Fibroblast of lung (primary cell): ENCODE measurements around the gene MKRN3. TPM values are rescaled to one million over a fixed set of nuclear protein-coding genes. Genes with fewer than 3 reads are reported as not detected.

Experiments used
- DNase-seq, 2 donors: peaks; one replicate each; pipeline versions ENCODE4 v3.0.0 to v3.0.0-alpha.2; 2010; ENCODE audit warnings: low read depth in 2 of 2
- H2AFZ ChIP-seq: 2 replicates; pipeline ENCODE4 v1.5.1; 2012; ENCODE audit warnings: low read length, control low read depth, inconsistent platforms
- H3K27ac ChIP-seq: 2 replicates; pipeline ENCODE4 v1.5.1; 2011; ENCODE audit warnings: low read length, control low read depth; ENCODE audit not compliant: insufficient read depth
- H3K27me3 ChIP-seq: 2 replicates; pipeline ENCODE4 v1.5.1; 2011; ENCODE audit warnings: mild to moderate bottlenecking, low read length; ENCODE audit not compliant: control insufficient read depth, insufficient read depth
- H3K36me3 ChIP-seq: 2 replicates; pipeline ENCODE4 v1.5.1; 2011; ENCODE audit warnings: low read length; ENCODE audit not compliant: control insufficient read depth, insufficient read depth
- H3K4me1 ChIP-seq: 2 replicates; pipeline ENCODE4 v1.5.1; 2011; ENCODE audit warnings: low read length; ENCODE audit not compliant: control insufficient read depth, insufficient read depth; ENCODE audit errors: extremely low read depth
- H3K4me2 ChIP-seq: 2 replicates; pipeline ENCODE4 v1.5.1; 2011; ENCODE audit warnings: low read length, control low read depth; ENCODE audit not compliant: insufficient read depth; ENCODE audit errors: extremely low read depth
- H3K4me3 ChIP-seq, 4 experiments: fragments of 200-600 bp in 1 of 4; sonication (generic) in 1 of 4; replicated peaks in 1 of 4; 2 replicates each; pipeline ENCODE4 v1.5.1; 2011 to 2016; ENCODE audit warnings: low read length in 4 of 4, low read depth in 3 of 4, mild to moderate bottlenecking in 3 of 4, control low read depth in 2 of 4, inconsistent platforms in 1 of 4, mixed read lengths in 1 of 4; ENCODE audit not compliant: insufficient read depth in 1 of 4; ENCODE audit errors: control extremely low read depth in 1 of 4
- H3K79me2 ChIP-seq: 2 replicates; pipeline ENCODE4 v1.5.1; 2012; ENCODE audit warnings: mild to moderate bottlenecking, low read length, inconsistent platforms; ENCODE audit not compliant: control insufficient read depth, insufficient read depth
- H3K9ac ChIP-seq: 2 replicates; pipeline ENCODE4 v1.5.1; 2011; ENCODE audit warnings: mild to moderate bottlenecking, low read length, control low read depth; ENCODE audit not compliant: insufficient read depth
- H3K9me3 ChIP-seq: 2 replicates; pipeline ENCODE4 v1.5.1; 2012; ENCODE audit warnings: low read depth, low read length; ENCODE audit not compliant: control insufficient read depth, insufficient read depth
- H4K20me1 ChIP-seq: 2 replicates; pipeline ENCODE4 v1.5.1; 2011; ENCODE audit warnings: low read length; ENCODE audit not compliant: control insufficient read depth, insufficient read depth; ENCODE audit errors: extremely low read depth
- CTCF ChIP-seq, 2 donors: IDR thresholded peaks in 1 of 2; conservative IDR thresholded peaks in 1 of 2; 1 replicate in 1 of 2; 2 replicates in 1 of 2; pipeline ENCODE4 v1.5.1; 2011 to 2012; ENCODE audit warnings: low read length in 2 of 2, control low read depth in 1 of 2, inconsistent platforms in 1 of 2, low read depth in 1 of 2, mild to moderate bottlenecking in 1 of 2
- EZH2 ChIP-seq: IDR thresholded peaks from 2 replicates; pipeline ENCODE4 v1.5.1; 2012; ENCODE audit warnings: low read length, control low read depth, mild to moderate bottlenecking; ENCODE audit errors: missing control alignments
- polyA plus RNA-seq, 2 donors: library from polyadenylated mRNA; depleted of rRNA in 1 of 2; stranded (reverse) in 1 of 2; unstranded in 1 of 2; fragments of >200 nt; gene quantifications; 2 replicates each; pipeline ENCODE4 v1.2.1, GENCODE V29; 2011 to 2012; ENCODE audit warnings: missing spikeins in 1 of 2
- total RNA-seq: library from RNA; depleted of rRNA; stranded (reverse); fragments of >200 nt; gene quantifications from 2 replicates; pipeline ENCODE4 v1.2.1, GENCODE V29; 2014

Gene MKRN3
- total and polyA plus RNA-seq, 2 donors (not counting 1 experiment from before 2014, with no cell fraction given) = under 0.01 to 0.14 TPM

GRCh38 chr15:23524816-23525215, 40.7 kb upstream of the MKRN3 start:
- Histone ChIP-seq H3K4me1 (no peaks in the 10 kb centered on the region), H2AFZ (no peak overlapping the region), H3K27ac (no peak overlapping the region), H4K20me1 (no peaks in the 10 kb centered on the region), H3K9me3 (no peaks in the 10 kb centered on the region), H3K79me2 (no peaks in the 10 kb centered on the region), H3K36me3 (no peaks in the 10 kb centered on the region), H3K4me2 (no peak overlapping the region), H3K4me3 (no peak overlapping the region), H3K9ac (no peak overlapping the region), H3K27me3 (no peaks in the 10 kb centered on the region)
- TF ChIP-seq CTCF (conservative IDR thresholded peaks at IDR 0.05 in 1 of 2, IDR thresholded peaks at IDR 0.05 in 1 of 2; ENCODE audit: low read depth in 1 of 2, low read length in 2 of 2) (no peak), EZH2 (no peak)
- DNase-seq = no peak

GRCh38 chr15:23529891-23530290, 35.6 kb upstream of the MKRN3 start:
- no peak overlapping the region for H2AFZ ChIP-seq
- no peak for DNase-seq
- no peaks in the 10 kb centered on the region for H3K36me3 ChIP-seq
- H3K4me1 ChIP-seq = no peaks in the 10 kb centered on the region
- TF ChIP-seq CTCF (conservative IDR thresholded peaks at IDR 0.05 in 1 of 2, IDR thresholded peaks at IDR 0.05 in 1 of 2; ENCODE audit: low read depth in 1 of 2, low read length in 2 of 2) (no peak), EZH2 (no peak)
- no peak overlapping the region for H3K9ac ChIP-seq
- H3K27ac ChIP-seq = no peak overlapping the region
- H3K9me3 ChIP-seq = no peaks in the 10 kb centered on the region
- no peaks in the 10 kb centered on the region for H4K20me1 ChIP-seq
- no peaks in the 10 kb centered on the region for H3K79me2 ChIP-seq
- H3K27me3 ChIP-seq = no peaks in the 10 kb centered on the region
- H3K4me3 ChIP-seq = no peak overlapping the region
- no peak overlapping the region for H3K4me2 ChIP-seq

- Histone ChIP-seq H2AFZ (no peak overlapping the region), H3K79me2 (no peaks in the 10 kb centered on the region), H3K4me2 (no peak overlapping the region), H3K27me3 (no peaks in the 10 kb centered on the region), H3K4me3 (no peak overlapping the region), H3K36me3 (no peaks in the 10 kb centered on the region), H3K4me1 (no peaks in the 10 kb centered on the region), H3K27ac (no peak overlapping the region), H3K9ac (no peak overlapping the region), H4K20me1 (no peaks in the 10 kb centered on the region), H3K9me3 (no peaks in the 10 kb centered on the region)
- no peak for TF ChIP-seq EZH2
- no peak for TF ChIP-seq CTCF (conservative IDR thresholded peaks at IDR 0.05 in 1 of 2, IDR thresholded peaks at IDR 0.05 in 1 of 2; ENCODE audit: low read depth in 1 of 2, low read length in 2 of 2)
- no peak for DNase-seq
These were observed 33.5 kb upstream of the MKRN3 start for GRCh38 chr15:23532024-23532423.
